H1 (cell line): ENCODE results near the gene CP. TPM values are rescaled to one million over a fixed set of nuclear protein-coding genes. Genes with fewer than 3 reads are reported as not detected.

Experiments
- CEBPB ChIP-seq: IDR thresholded peaks from 2 replicates; pipeline ENCODE4 v1.6.1; 2012; ENCODE audit warnings: low read depth, low read length
- CHD2 ChIP-seq: IDR thresholded peaks from 2 replicates; pipeline ENCODE4 v1.6.1; 2012; ENCODE audit warnings: low read length, improper control_type of control experiment
- GABPA ChIP-seq: IDR thresholded peaks from 2 replicates; pipeline ENCODE4 v1.6.1; 2011; ENCODE audit warnings: mild to moderate bottlenecking, low read length, moderate library complexity, borderline replicate concordance; ENCODE audit not compliant: insufficient read depth
- POLR2A ChIP-seq, 2 experiments: IDR thresholded peaks; 1 replicate in 1 of 2; 2 replicates in 1 of 2; pipeline ENCODE4 v1.6.1; 2011; ENCODE audit warnings: low read depth in 2 of 2, low read length in 2 of 2, mild to moderate bottlenecking in 2 of 2; ENCODE audit errors: control extremely low read depth in 1 of 2
- TCF12 ChIP-seq: IDR thresholded peaks from 2 replicates; pipeline ENCODE4 v1.6.1; 2011; ENCODE audit warnings: low read depth, mild to moderate bottlenecking, low read length
- YY1 ChIP-seq: IDR thresholded peaks from 2 replicates; pipeline ENCODE4 v1.6.1; 2011; ENCODE audit warnings: low read depth, mild to moderate bottlenecking, low read length
- polyA plus RNA-seq, 7 experiments: library from polyadenylated mRNA; depleted of rRNA in 3 of 7; stranded (reverse) in 5 of 7; unstranded in 2 of 7; fragments of >200 nt in 5 of 7; fragments of 200-250 nt in 2 of 7; gene quantifications; 1 replicate in 5 of 7; 2 replicates in 1 of 7; 4 replicates in 1 of 7; pipeline versions ENCODE4 v1.2.1 to v1.2.3, GENCODE V29; 2011 to 2013; ENCODE audit warnings: missing spikeins in 2 of 7, mixed read lengths in 2 of 7
- total RNA-seq: library from RNA; stranded (reverse); fragmentation: NEBNext Ultra II Directional; extraction: Animal tissue kit (Norgen Biotek cat#: 25700); gene quantifications from 2 replicates; pipeline ENCODE4 v1.2.1, GENCODE V29; 2021
- TF ChIP-seq, protein P1 (sequence below): IDR thresholded peaks from 2 replicates; pipeline ENCODE4 v1.6.1; 2012; ENCODE audit warnings: inconsistent platforms

Gene CP
- total and polyA plus RNA-seq, 2 of the 8 experiments (the other 6 are each of a cell fraction or from before 2014, with no cell fraction given): 0.32 to 2.6 TPM

GRCh38 chr3:149122721-149123578 lies 98.7 kb downstream of the CP start (continued):
- TF ChIP-seq CHD2 (no peak), YY1 (no peak), TCF12 (no peak), CEBPB (no peak), GABPA (no peak), POLR2A (IDR thresholded peaks at IDR 0.05; ENCODE audit: control extremely low read depth in 1 of 2, low read depth in 2 of 2, low read length in 2 of 2) (no peak)
- TF ChIP-seq, protein P1, sequence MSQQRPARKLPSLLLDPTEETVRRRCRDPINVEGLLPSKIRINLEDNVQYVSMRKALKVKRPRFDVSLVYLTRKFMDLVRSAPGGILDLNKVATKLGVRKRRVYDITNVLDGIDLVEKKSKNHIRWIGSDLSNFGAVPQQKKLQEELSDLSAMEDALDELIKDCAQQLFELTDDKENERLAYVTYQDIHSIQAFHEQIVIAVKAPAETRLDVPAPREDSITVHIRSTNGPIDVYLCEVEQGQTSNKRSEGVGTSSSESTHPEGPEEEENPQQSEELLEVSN: no peak

Other genes with a start within 250 kb of the CP start
- gene GYG1, start 230.3 kb downstream of the CP start, total RNA-seq: 31.0 and 34.2 TPM in 2 replicates
- gene GYG1, start 230.3 kb downstream of the CP start, polyA plus RNA-seq (2011; rRNA removed): 14.4 and 19.4 TPM in 2 replicates
- gene HLTF, start 135.3 kb downstream of the CP start, total RNA-seq: 56.8 and 60.3 TPM in 2 replicates
- gene HLTF, start 135.3 kb downstream of the CP start, polyA plus RNA-seq (2011; rRNA removed): 18.1 and 21.9 TPM in 2 replicates
- 42.8 and 48.7 TPM in 2 replicates for gene HPS3, start 92.2 kb downstream of the CP start, total RNA-seq
- 23.7 and 24.0 TPM in 2 replicates for gene HPS3, start 92.2 kb downstream of the CP start, polyA plus RNA-seq (2011; rRNA removed)
- 2.9 and 3.3 TPM in 2 replicates for gene TM4SF18, start 111.8 kb upstream of the CP start, total RNA-seq
- 4.5 and 13.6 TPM in 2 replicates for gene TM4SF18, start 111.8 kb upstream of the CP start, polyA plus RNA-seq (2011; rRNA removed)
- gene TM4SF1, start 155.8 kb upstream of the CP start, total RNA-seq: 0.26 and 1.5 TPM in 2 replicates
- gene TM4SF1, start 155.8 kb upstream of the CP start, polyA plus RNA-seq (2011; rRNA removed): 0.85 and 1.3 TPM in 2 replicates